Upper lobe of left lung (tissue), 4 donors: ENCODE results near the gene TMPRSS9.
"Not testable (repeated sequence)": the region's sequence is repeated elsewhere in the genome, so short reads cannot be mapped to it uniquely, and the experiment has no call there.

Source experiments
- EP300 ChIP-seq, 4 donors: sonication (generic); formaldehyde crosslinking; IDR thresholded peaks; one replicate each; pipeline ENCODE4 v1.5.1; 2017; ENCODE audit warnings: antibody characterized with exemption in 4 of 4, control low read depth in 2 of 4
- POLR2A ChIP-seq, 4 donors: fragments of 450-650 bp; IDR thresholded peaks; one replicate each; pipeline ENCODE4 v1.5.1; 2016 to 2017; ENCODE audit warnings: antibody characterized with exemption in 4 of 4, mild to moderate bottlenecking in 2 of 4
- POLR2AphosphoS5 ChIP-seq, 2 donors: sonication (generic); formaldehyde crosslinking; IDR thresholded peaks; one replicate each; pipeline ENCODE4 v1.5.1; 2017; ENCODE audit warnings: antibody characterized with exemption in 2 of 2
- TF ChIP-seq, protein P1 (sequence below), 6 experiments: fragments of 450-650 bp in 4 of 6; fragments of 200-600 bp in 2 of 6; sonication (generic) in 2 of 6; IDR thresholded peaks; one replicate each; pipeline ENCODE4 v1.5.1; 2016 to 2019; ENCODE audit warnings: antibody characterized with exemption in 6 of 6

DNA sequence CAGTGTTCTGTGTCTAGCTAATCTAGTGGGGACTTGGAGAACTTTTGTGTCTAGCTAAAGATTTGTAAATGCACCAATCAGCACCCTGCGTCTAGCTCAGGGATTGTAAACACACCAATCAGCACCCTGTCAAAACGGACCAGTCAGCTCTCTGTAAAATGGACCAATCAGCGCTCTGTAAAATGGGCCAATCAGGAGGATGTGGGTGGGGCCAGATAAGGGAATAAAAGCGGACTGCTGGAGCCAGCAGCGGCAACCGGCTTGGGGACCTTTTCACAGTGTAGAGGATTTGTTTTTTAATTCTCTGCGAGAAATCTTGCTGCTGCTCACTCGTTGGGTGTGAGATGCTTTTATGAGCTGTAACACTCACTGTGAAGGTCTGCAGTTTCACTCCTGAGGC lies 32.8 kb downstream of the TMPRSS9 start:
- TF ChIP-seq, protein P1, sequence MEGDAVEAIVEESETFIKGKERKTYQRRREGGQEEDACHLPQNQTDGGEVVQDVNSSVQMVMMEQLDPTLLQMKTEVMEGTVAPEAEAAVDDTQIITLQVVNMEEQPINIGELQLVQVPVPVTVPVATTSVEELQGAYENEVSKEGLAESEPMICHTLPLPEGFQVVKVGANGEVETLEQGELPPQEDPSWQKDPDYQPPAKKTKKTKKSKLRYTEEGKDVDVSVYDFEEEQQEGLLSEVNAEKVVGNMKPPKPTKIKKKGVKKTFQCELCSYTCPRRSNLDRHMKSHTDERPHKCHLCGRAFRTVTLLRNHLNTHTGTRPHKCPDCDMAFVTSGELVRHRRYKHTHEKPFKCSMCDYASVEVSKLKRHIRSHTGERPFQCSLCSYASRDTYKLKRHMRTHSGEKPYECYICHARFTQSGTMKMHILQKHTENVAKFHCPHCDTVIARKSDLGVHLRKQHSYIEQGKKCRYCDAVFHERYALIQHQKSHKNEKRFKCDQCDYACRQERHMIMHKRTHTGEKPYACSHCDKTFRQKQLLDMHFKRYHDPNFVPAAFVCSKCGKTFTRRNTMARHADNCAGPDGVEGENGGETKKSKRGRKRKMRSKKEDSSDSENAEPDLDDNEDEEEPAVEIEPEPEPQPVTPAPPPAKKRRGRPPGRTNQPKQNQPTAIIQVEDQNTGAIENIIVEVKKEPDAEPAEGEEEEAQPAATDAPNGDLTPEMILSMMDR (IDR thresholded peaks at IDR 0.05), result not testable (repeated sequence)
- TF ChIP-seq POLR2A, POLR2AphosphoS5, EP300 (IDR thresholded peaks at IDR 0.05): not testable (repeated sequence)
